H9 (cell line): ENCODE measurements around the gene F5. TPM values are rescaled to one million over a fixed set of nuclear protein-coding genes. Genes with fewer than 3 reads are reported as not detected.

Experiments used
- DNase-seq: peaks from one replicate; pipeline ENCODE4 v3.0.0-alpha.2; 2017
- H2AFZ ChIP-seq: one replicate; pipeline ENCODE4 v1.6.1; 2013; ENCODE audit warnings: mild to moderate bottlenecking, low read length, control low read depth, moderate library complexity
- H2AK5ac ChIP-seq: 2 replicates; pipeline ENCODE4 v1.6.1; 2013; ENCODE audit warnings: low read length, control low read depth, mixed read lengths; ENCODE audit not compliant: insufficient read length
- H2BK120ac ChIP-seq: one replicate; pipeline ENCODE4 v1.6.1; 2013; ENCODE audit warnings: low read depth, mild to moderate bottlenecking, low read length, control low read depth, inconsistent platforms; ENCODE audit not compliant: poor library complexity, severe bottlenecking
- H2BK12ac ChIP-seq: 2 replicates; pipeline ENCODE4 v1.6.1; 2013; ENCODE audit warnings: low read length, control low read depth, mixed read lengths, low read depth; ENCODE audit not compliant: insufficient read length
- H2BK15ac ChIP-seq: 2 replicates; pipeline ENCODE4 v1.6.1; 2013; ENCODE audit warnings: low read depth, low read length, control low read depth
- H2BK20ac ChIP-seq: one replicate; pipeline ENCODE4 v1.6.1; 2013; ENCODE audit warnings: low read depth, mild to moderate bottlenecking, low read length, control low read depth, inconsistent platforms; ENCODE audit not compliant: poor library complexity, severe bottlenecking
- H2BK5ac ChIP-seq: 2 replicates; pipeline ENCODE4 v1.6.1; 2013; ENCODE audit warnings: low read length, control low read depth, mixed read lengths; ENCODE audit not compliant: insufficient read length
- H3K14ac ChIP-seq: 2 replicates; pipeline ENCODE4 v1.6.1; 2013; ENCODE audit warnings: low read length, control low read depth; ENCODE audit not compliant: insufficient read depth
- H3K18ac ChIP-seq: 2 replicates; pipeline ENCODE4 v1.6.1; 2013; ENCODE audit warnings: low read depth, mild to moderate bottlenecking, mixed read lengths, low read length, control low read depth; ENCODE audit not compliant: insufficient read length
- H3K23ac ChIP-seq: 2 replicates; pipeline ENCODE4 v1.6.1; 2013; ENCODE audit warnings: low read length, control low read depth, mixed read lengths, low read depth; ENCODE audit not compliant: insufficient read length
- H3K23me2 ChIP-seq: 2 replicates; pipeline ENCODE4 v1.6.1; 2013; ENCODE audit warnings: low read depth, mild to moderate bottlenecking, mixed read lengths, low read length, control low read depth; ENCODE audit not compliant: insufficient read length, poor library complexity, severe bottlenecking
- H3K27ac ChIP-seq: 2 replicates; pipeline ENCODE4 v1.5.1; 2013; ENCODE audit warnings: low read length, control low read depth, mixed read lengths, low read depth; ENCODE audit not compliant: insufficient read length
- H3K27me3 ChIP-seq: 2 replicates; pipeline ENCODE4 v1.6.1; 2013; ENCODE audit warnings: low read length, control low read depth, inconsistent platforms; ENCODE audit not compliant: insufficient read depth
- H3K4ac ChIP-seq: 2 replicates; pipeline ENCODE4 v1.6.1; 2013; ENCODE audit warnings: low read depth, mild to moderate bottlenecking, control low read depth, inconsistent platforms, low read length, moderate library complexity
- H3K4me1 ChIP-seq: 2 replicates; pipeline ENCODE4 v1.6.1; 2013; ENCODE audit warnings: low read length, control low read depth, inconsistent platforms; ENCODE audit not compliant: insufficient read depth
- H3K4me2 ChIP-seq: 2 replicates; pipeline ENCODE4 v1.6.1; 2013; ENCODE audit warnings: low read length, control low read depth, mixed read lengths; ENCODE audit not compliant: insufficient read length, insufficient read depth
- H3K56ac ChIP-seq: 2 replicates; pipeline ENCODE4 v1.6.1; 2013; ENCODE audit warnings: low read depth, mild to moderate bottlenecking, mixed read lengths, low read length, control low read depth; ENCODE audit not compliant: insufficient read length
- H3K79me1 ChIP-seq: 2 replicates; pipeline ENCODE4 v1.6.1; 2013; ENCODE audit warnings: low read depth, mild to moderate bottlenecking, moderate library complexity, low read length, control low read depth, inconsistent platforms; ENCODE audit not compliant: insufficient read depth, poor library complexity, severe bottlenecking
- H3K79me2 ChIP-seq: 2 replicates; pipeline ENCODE4 v1.6.1; 2013; ENCODE audit warnings: low read length, control low read depth, inconsistent platforms; ENCODE audit not compliant: insufficient read depth
- H3K9ac ChIP-seq: 2 replicates; pipeline ENCODE4 v1.6.1; 2013; ENCODE audit warnings: low read length, control low read depth, mixed read lengths; ENCODE audit not compliant: insufficient read length; ENCODE audit errors: extremely low read depth
- H3K9me3 ChIP-seq: one replicate; pipeline ENCODE4 v1.6.1; 2013; ENCODE audit warnings: low read depth, low read length, inconsistent platforms; ENCODE audit not compliant: control insufficient read depth
- H3T11ph ChIP-seq: one replicate; pipeline ENCODE4 v1.6.1; 2013; ENCODE audit warnings: mild to moderate bottlenecking, low read length, control low read depth, inconsistent platforms
- H4K20me1 ChIP-seq: one replicate; pipeline ENCODE4 v1.6.1; 2013; ENCODE audit not compliant: control insufficient read depth, insufficient read length, insufficient read depth
- H4K5ac ChIP-seq: 2 replicates; pipeline ENCODE4 v1.6.1; 2013; ENCODE audit warnings: low read depth, mild to moderate bottlenecking, mixed read lengths, low read length, control low read depth; ENCODE audit not compliant: insufficient read length
- H4K8ac ChIP-seq: replicated peaks from 2 replicates; pipeline ENCODE4 v1.6.1; 2013; ENCODE audit warnings: low read length, control low read depth, mixed read lengths, low read depth; ENCODE audit not compliant: insufficient read length
- H4K91ac ChIP-seq: 2 replicates; pipeline ENCODE4 v1.6.1; 2013; ENCODE audit warnings: low read depth, mild to moderate bottlenecking, moderate library complexity, mixed read lengths, low read length, control low read depth; ENCODE audit not compliant: insufficient read length
- H3K27ac Mint-ChIP-seq, 3 experiments: 2 replicates in 2 of 3; 3 replicates in 1 of 3; pipeline ENCODE4 v1.8.0; 2020 to 2021; ENCODE audit warnings: mixed read lengths in 3 of 3, mild to moderate bottlenecking in 1 of 3, moderate library complexity in 1 of 3
- H3K27me3 Mint-ChIP-seq: 2 replicates; pipeline ENCODE4 v1.8.0; 2021; ENCODE audit warnings: low read depth, mild to moderate bottlenecking, moderate library complexity, mixed read lengths
- H3K36me3 Mint-ChIP-seq, 3 experiments: 2 replicates in 2 of 3; 3 replicates in 1 of 3; pipeline ENCODE4 v1.8.0; 2020 to 2021; ENCODE audit warnings: low read depth in 3 of 3, mixed read lengths in 3 of 3; ENCODE audit not compliant: insufficient read depth in 1 of 3
- H3K4me1 Mint-ChIP-seq, 2 experiments: 2 replicates each; pipeline ENCODE4 v1.8.0; 2020; ENCODE audit warnings: mixed read lengths in 2 of 2
- H3K4me3 Mint-ChIP-seq, 2 experiments: 2 replicates in 1 of 2; 3 replicates in 1 of 2; pipeline ENCODE4 v1.8.0; 2020 to 2021; ENCODE audit warnings: mild to moderate bottlenecking in 2 of 2, mixed read lengths in 2 of 2, moderate library complexity in 1 of 2
- H3K9me3 Mint-ChIP-seq, 2 experiments: 2 replicates in 1 of 2; 3 replicates in 1 of 2; pipeline ENCODE4 v1.8.0; 2020; ENCODE audit warnings: mild to moderate bottlenecking in 2 of 2, mixed read lengths in 2 of 2, moderate library complexity in 1 of 2
- WGBS: extraction: QIAGEN DNeasy Blood & Tissue Kit; methylation state at CpG from one replicate; pipeline ENCODE4 v1.1.7; 2013; ENCODE audit warnings: missing lambda C conversion rate, low lambda C conversion rate, mixed read lengths; ENCODE audit not compliant: insufficient read length; ENCODE audit errors: extremely low coverage; 5-methylcytosine and 5-hydroxymethylcytosine counted together
- total RNA-seq: library from RNA; stranded (reverse); gene quantifications from 2 replicates; pipeline ENCODE4 v1.2.1, GENCODE V29; 2021
- TF ChIP-seq, protein P1 (sequence below): fragments of 200-600 bp; sonication (generic); conservative IDR thresholded peaks from 3 replicates; pipeline ENCODE4 v1.8.0; 2021; ENCODE audit warnings: antibody characterized with exemption, mild to moderate bottlenecking

Gene F5
- total RNA-seq, 1 experiment from 2014 or later: 0.04 TPM

DNA sequence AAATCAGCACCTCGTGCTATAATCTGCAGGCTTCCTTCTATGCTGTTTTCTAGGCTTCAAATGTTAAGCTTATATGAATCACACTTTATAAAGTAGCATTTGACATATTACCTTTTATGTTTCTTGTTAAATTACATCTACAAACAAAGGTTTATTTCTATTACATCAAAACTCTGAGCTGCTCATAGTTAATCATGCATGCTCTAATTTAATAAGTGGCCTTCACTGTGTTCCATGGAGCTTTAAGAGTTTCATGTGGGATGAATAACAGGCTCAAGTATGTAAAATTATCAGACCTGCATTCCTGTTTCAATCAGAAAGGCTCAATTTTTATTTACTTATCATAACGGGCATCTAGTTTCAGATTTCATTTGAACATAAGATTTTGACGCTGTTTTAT lies 113.5 kb downstream of the F5 start:
- Mint-ChIP-seq H3K27me3 (no peaks in the 10 kb centered on the region), H3K27ac (no peak overlapping the region), H3K36me3 (peaks cover 14 to 18% (median 18%) of the 10 kb centered on the region in 3 experiments; a peak in 6 of 7 replicates), H3K4me1 (peaks cover 4 to 5% of the 10 kb centered on the region in 2 experiments; a peak in 3 of 4 replicates), H3K4me3 (no peak overlapping the region), H3K9me3 (no peaks in the 10 kb centered on the region)
- no peak overlapping the region for H3T11ph ChIP-seq
- H2BK12ac ChIP-seq: no peak overlapping the region
- no peaks in the 10 kb centered on the region; the same call in 1 of the 2 replicates for H3K79me2 ChIP-seq
- H3K4me2 ChIP-seq: no peak overlapping the region
- no peak overlapping the region for H3K14ac ChIP-seq
- H4K5ac ChIP-seq: no peak overlapping the region
- peaks cover 2% of the 10 kb centered on the region for H3K79me1 ChIP-seq
- no peaks in the 10 kb centered on the region for H3K27me3 ChIP-seq
- no peaks in the 10 kb centered on the region for H3K23me2 ChIP-seq
- DNase-seq: no peak
- no peak overlapping the region for H4K91ac ChIP-seq
- H3K27ac ChIP-seq: no peak overlapping the region
- no CpG with 5 or more reads among the region's 3 CpGs for WGBS
- H2BK120ac ChIP-seq: no peak overlapping the region
- TF ChIP-seq, protein P1, sequence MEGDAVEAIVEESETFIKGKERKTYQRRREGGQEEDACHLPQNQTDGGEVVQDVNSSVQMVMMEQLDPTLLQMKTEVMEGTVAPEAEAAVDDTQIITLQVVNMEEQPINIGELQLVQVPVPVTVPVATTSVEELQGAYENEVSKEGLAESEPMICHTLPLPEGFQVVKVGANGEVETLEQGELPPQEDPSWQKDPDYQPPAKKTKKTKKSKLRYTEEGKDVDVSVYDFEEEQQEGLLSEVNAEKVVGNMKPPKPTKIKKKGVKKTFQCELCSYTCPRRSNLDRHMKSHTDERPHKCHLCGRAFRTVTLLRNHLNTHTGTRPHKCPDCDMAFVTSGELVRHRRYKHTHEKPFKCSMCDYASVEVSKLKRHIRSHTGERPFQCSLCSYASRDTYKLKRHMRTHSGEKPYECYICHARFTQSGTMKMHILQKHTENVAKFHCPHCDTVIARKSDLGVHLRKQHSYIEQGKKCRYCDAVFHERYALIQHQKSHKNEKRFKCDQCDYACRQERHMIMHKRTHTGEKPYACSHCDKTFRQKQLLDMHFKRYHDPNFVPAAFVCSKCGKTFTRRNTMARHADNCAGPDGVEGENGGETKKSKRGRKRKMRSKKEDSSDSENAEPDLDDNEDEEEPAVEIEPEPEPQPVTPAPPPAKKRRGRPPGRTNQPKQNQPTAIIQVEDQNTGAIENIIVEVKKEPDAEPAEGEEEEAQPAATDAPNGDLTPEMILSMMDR: no peak
- H3K4ac ChIP-seq: no peak overlapping the region
- H2AK5ac ChIP-seq: no peak overlapping the region
- no peak overlapping the region for H4K8ac ChIP-seq
- H3K4me1 ChIP-seq: no peaks in the 10 kb centered on the region; the same call in 1 of the 2 replicates
- no peak overlapping the region for H2BK5ac ChIP-seq
- no peak overlapping the region for H3K56ac ChIP-seq
- no peak overlapping the region for H2AFZ ChIP-seq
- no peak overlapping the region for H2BK20ac ChIP-seq
- no peak overlapping the region for H3K23ac ChIP-seq
- H3K9ac ChIP-seq: no peak overlapping the region
- H2BK15ac ChIP-seq: no peak overlapping the region
- no peaks in the 10 kb centered on the region for H4K20me1 ChIP-seq
- H3K18ac ChIP-seq: no peak overlapping the region
- no peaks in the 10 kb centered on the region for H3K9me3 ChIP-seq
